Prostate gland (tissue), 2 donors: ENCODE measurements around the gene CPNE2. TPM values are rescaled to one million over a fixed set of nuclear protein-coding genes. Genes with fewer than 3 reads are reported as not detected.

ENCODE experiments used
- DNase-seq: peaks from one replicate; pipeline ENCODE4 v3.0.0-alpha.2; 2019; ENCODE audit warnings: low spot score
- H3K27ac ChIP-seq, 2 donors: fragments of 200-600 bp; sonication (generic); 2 replicates each; pipeline ENCODE4 v1.5.1; 2017 to 2019
- H3K27me3 ChIP-seq: fragments of 200-600 bp; sonication (generic); replicated peaks from 2 replicates; pipeline ENCODE4 v1.5.1; 2019; ENCODE audit not compliant: insufficient read depth
- H3K36me3 ChIP-seq, 2 donors: fragments of 200-600 bp; sonication (generic); 1 replicate in 1 of 2; 2 replicates in 1 of 2; pipeline versions ENCODE4 v1.5.1 to v1.8.1; 2017 to 2019
- H3K4me1 ChIP-seq: fragments of 200-600 bp; sonication (generic); replicated peaks from 2 replicates; pipeline ENCODE4 v1.5.1; 2019
- H3K4me3 ChIP-seq, 2 donors: fragments of 200-600 bp; sonication (generic); 2 replicates each; pipeline ENCODE4 v1.5.1; 2017 to 2019
- H3K9me3 ChIP-seq: fragments of 200-600 bp; sonication (generic); 2 replicates; pipeline ENCODE4 v1.5.1; 2017
- CTCF ChIP-seq, 4 experiments: fragments of 200-600 bp in 2 of 4; fragments of 450-650 bp in 2 of 4; sonication (generic) in 2 of 4; IDR thresholded peaks; 1 replicate in 3 of 4; 2 replicates in 1 of 4; pipeline ENCODE4 v1.5.1; 2016 to 2019; ENCODE audit warnings: antibody characterized with exemption in 4 of 4, mild to moderate bottlenecking in 2 of 4, moderate library complexity in 2 of 4
- POLR2A ChIP-seq: fragments of 450-650 bp; IDR thresholded peaks from one replicate; pipeline ENCODE4 v1.6.1; 2016; ENCODE audit warnings: antibody characterized with exemption, mild to moderate bottlenecking
- POLR2AphosphoS5 ChIP-seq: sonication (generic); formaldehyde crosslinking; IDR thresholded peaks from one replicate; pipeline ENCODE4 v1.6.1; 2017; ENCODE audit warnings: antibody characterized with exemption
- WGBS: methylation state at CpG from one replicate; pipeline ENCODE4 v1.1.5; 2018; 5-methylcytosine and 5-hydroxymethylcytosine counted together
- intact Hi-C: fragments of 100-400 bp; cut with DNase I; formaldehyde crosslinking; loops from one replicate; pipeline ENCODE4 v1.14.2; 2022
- total RNA-seq, 2 donors: library from RNA; depleted of rRNA; stranded (reverse); fragments of >200 nt; gene quantifications; one replicate each; pipeline ENCODE4 v1.1.0, GENCODE V29; 2016

Gene CPNE2
- total RNA-seq, 2 donors from 2014 or later = 22.3 to 23.3 TPM

- no peak overlapping the region for H3K27ac ChIP-seq
- no peaks in the 10 kb centered on the region for H3K9me3 ChIP-seq
- no peaks in the 10 kb centered on the region for H3K4me1 ChIP-seq
- H3K27me3 ChIP-seq = no peaks in the 10 kb centered on the region
- 86% methylated on average over 24 of the region's 24 CpGs for WGBS
- intact Hi-C loops = no loop called here
- H3K4me3 ChIP-seq = no peak overlapping the region
- no peak for DNase-seq
- TF ChIP-seq CTCF (IDR thresholded peaks at IDR 0.05) = no peak
- TF ChIP-seq POLR2A = no peak
- TF ChIP-seq POLR2AphosphoS5 = no peak
- H3K36me3 ChIP-seq = no peaks in the 10 kb centered on the region
Measured at GRCh38 chr16:57146040-57146647, 53.8 kb downstream of the CPNE2 start.

- Histone ChIP-seq H3K36me3 (no peaks in the 10 kb centered on the region), H3K4me3 (no peak overlapping the region), H3K27me3 (no peaks in the 10 kb centered on the region), H3K9me3 (no peaks in the 10 kb centered on the region), H3K27ac (peak overlapping the region in 1 of 2 donors; percentile 16), H3K4me1 (no peaks in the 10 kb centered on the region)
- TF ChIP-seq CTCF (IDR thresholded peaks at IDR 0.05) (no peak), POLR2AphosphoS5 (no peak), POLR2A (no peak)
- 91% methylated on average over 5 of the region's 5 CpGs for WGBS
- intact Hi-C loops = no loop called here
- no peak for DNase-seq
Measured at GRCh38 chr16:57146735-57147134, 54.4 kb downstream of the CPNE2 start.

GRCh38 chr16:57147381-57148221 is 55.2 kb downstream of the CPNE2 start:
- DNase-seq = peak; percentile 43
- peak; percentile 6 for TF ChIP-seq POLR2AphosphoS5
- TF ChIP-seq CTCF (IDR thresholded peaks at IDR 0.05) = no peak

GRCh38 chr16:57148481-57148880 is 56.1 kb downstream of the CPNE2 start:
- no peaks in the 10 kb centered on the region for H3K9me3 ChIP-seq
- TF ChIP-seq CTCF (IDR thresholded peaks at IDR 0.05) (no peak), POLR2A (no peak), POLR2AphosphoS5 (no peak)
- H3K27ac ChIP-seq = peak overlapping the region; percentile 56 to 63
- 88% methylated on average over 6 of the region's 6 CpGs for whole genome bisulfite sequencing
- H3K4me3 ChIP-seq = no peak overlapping the region
- H3K36me3 ChIP-seq = no peaks in the 10 kb centered on the region
- no peaks in the 10 kb centered on the region for H3K27me3 ChIP-seq
- intact Hi-C loops = no loop called here
- no peak for DNase-seq
- no peaks in the 10 kb centered on the region for H3K4me1 ChIP-seq

More at GRCh38 chr16:57147381-57148221, 55.2 kb downstream of the CPNE2 start:
- Histone ChIP-seq H3K9me3 (no peaks in the 10 kb centered on the region), H3K27ac (peak overlapping the region; percentile 56 to 63), H3K27me3 (no peaks in the 10 kb centered on the region), H3K4me1 (no peaks in the 10 kb centered on the region), H3K36me3 (no peaks in the 10 kb centered on the region), H3K4me3 (no peak overlapping the region)
- 9% methylated on average over 14 of the region's 14 CpGs for WGBS
- intact Hi-C loops = no loop called here

GRCh38 chr16:57149391-57149790 is 57.0 kb downstream of the CPNE2 start:
- DNase-seq = no peak
- WGBS = 92% methylated on average over 10 of the region's 10 CpGs
- no peaks in the 10 kb centered on the region for H3K27me3 ChIP-seq
- H3K27ac ChIP-seq = no peak overlapping the region
- TF ChIP-seq POLR2A (no peak), CTCF (IDR thresholded peaks at IDR 0.05) (no peak), POLR2AphosphoS5 (no peak)
- no peaks in the 10 kb centered on the region for H3K9me3 ChIP-seq
- H3K4me3 ChIP-seq = no peak overlapping the region
- intact Hi-C loops = no loop called here
- H3K36me3 ChIP-seq = peaks cover 0 to 8% of the 10 kb centered on the region in 2 donors
- H3K4me1 ChIP-seq = no peaks in the 10 kb centered on the region
